Measurements from ENCODE around the gene PTPRG. TPM values are rescaled to one million over a fixed set of nuclear protein-coding genes. Genes with fewer than 3 reads are reported as not detected.

The PTPRG gene
- total RNA-seq, 2 donors from 2014 or later = 0.31 to 1.3 TPM

- Mint-ChIP-seq H3K4me1 (ENCODE audit: low read depth) (no peaks in the 10 kb centered on the region), H3K27me3 (ENCODE audit: low read depth) (no peaks in the 10 kb centered on the region), H3K36me3 (ENCODE audit: insufficient read depth in 2 of 2) (no peaks in the 10 kb centered on the region), H3K4me3 (no peak overlapping the region), H3K9me3 (peaks cover 0 to 2% of the 10 kb centered on the region in 2 donors), H3K27ac (no peak overlapping the region)
- DNase-seq (no peak), ATAC-seq (replicated peaks in 1 of 2) (no peak)
Measured at GRCh38 chr3:61975936-61976335, 414.6 kb downstream of the PTPRG start.

- Mint-ChIP-seq H3K9me3 (no peaks in the 10 kb centered on the region), H3K4me3 (no peak overlapping the region), H3K27me3 (ENCODE audit: low read depth) (no peaks in the 10 kb centered on the region)
Measured at GRCh38 chr3:61978460-61979419, 417.4 kb downstream of the PTPRG start.

GRCh38 chr3:61979638-61980037, 418.3 kb downstream of the PTPRG start:
- Mint-ChIP-seq H3K27ac (no peak overlapping the region), H3K4me1 (ENCODE audit: low read depth) (no peaks in the 10 kb centered on the region), H3K9me3 (no peaks in the 10 kb centered on the region), H3K36me3 (ENCODE audit: insufficient read depth in 2 of 2) (no peaks in the 10 kb centered on the region), H3K4me3 (no peak overlapping the region), H3K27me3 (ENCODE audit: low read depth) (no peaks in the 10 kb centered on the region)
- ATAC-seq (replicated peaks in 1 of 2) = no peak
- no peak for DNase-seq

More at GRCh38 chr3:61978460-61979419, 417.4 kb downstream of the PTPRG start:
- H3K36me3 Mint-ChIP-seq (ENCODE audit: insufficient read depth in 2 of 2) = no peaks in the 10 kb centered on the region
- no peak for DNase-seq
- ATAC-seq (replicated peaks in 1 of 2) = no peak
- H3K27ac Mint-ChIP-seq = no peak overlapping the region
- no peaks in the 10 kb centered on the region for H3K4me1 Mint-ChIP-seq (ENCODE audit: low read depth)

GRCh38 chr3:61980041-61980440, 418.7 kb downstream of the PTPRG start:
- Mint-ChIP-seq H3K36me3 (ENCODE audit: insufficient read depth in 2 of 2) (no peaks in the 10 kb centered on the region), H3K27me3 (ENCODE audit: low read depth) (no peaks in the 10 kb centered on the region), H3K4me3 (no peak overlapping the region), H3K27ac (no peak overlapping the region), H3K9me3 (no peaks in the 10 kb centered on the region), H3K4me1 (ENCODE audit: low read depth) (no peaks in the 10 kb centered on the region)
- DNase-seq (no peak), ATAC-seq (replicated peaks in 1 of 2) (no peak)

GRCh38 chr3:61981060-61981459, 419.7 kb downstream of the PTPRG start:
- Mint-ChIP-seq H3K9me3 (no peaks in the 10 kb centered on the region), H3K36me3 (ENCODE audit: insufficient read depth in 2 of 2) (no peaks in the 10 kb centered on the region), H3K4me3 (no peak overlapping the region), H3K4me1 (ENCODE audit: low read depth) (no peaks in the 10 kb centered on the region), H3K27ac (peak overlapping the region; percentile 2), H3K27me3 (ENCODE audit: low read depth) (no peaks in the 10 kb centered on the region)
- ATAC-seq (replicated peaks in 1 of 2) (no peak), DNase-seq (no peak)

GRCh38 chr3:61983479-61983878, 422.1 kb downstream of the PTPRG start:
- Mint-ChIP-seq H3K27ac (no peak overlapping the region), H3K27me3 (ENCODE audit: low read depth) (no peaks in the 10 kb centered on the region)

GRCh38 chr3:61985020-61985419, 423.6 kb downstream of the PTPRG start:
- Mint-ChIP-seq H3K27me3 (ENCODE audit: low read depth) (no peaks in the 10 kb centered on the region), H3K4me3 (no peak overlapping the region), H3K9me3 (no peaks in the 10 kb centered on the region), H3K4me1 (ENCODE audit: low read depth) (no peaks in the 10 kb centered on the region), H3K36me3 (ENCODE audit: insufficient read depth in 2 of 2) (no peaks in the 10 kb centered on the region), H3K27ac (no peak overlapping the region)
- DNase-seq = no peak
- ATAC-seq (replicated peaks in 1 of 2) = no peak

More at GRCh38 chr3:61983479-61983878, 422.1 kb downstream of the PTPRG start:
- Mint-ChIP-seq H3K9me3 (no peaks in the 10 kb centered on the region), H3K36me3 (ENCODE audit: insufficient read depth in 2 of 2) (no peaks in the 10 kb centered on the region), H3K4me3 (no peak overlapping the region), H3K4me1 (ENCODE audit: low read depth) (no peaks in the 10 kb centered on the region)
- DNase-seq (no peak), ATAC-seq (replicated peaks in 1 of 2) (no peak)

GRCh38 chr3:61986473-61986872, 425.1 kb downstream of the PTPRG start:
- Mint-ChIP-seq H3K4me3 (no peak overlapping the region), H3K36me3 (ENCODE audit: insufficient read depth in 2 of 2) (no peaks in the 10 kb centered on the region)

GRCh38 chr3:61989681-61990080, 428.3 kb downstream of the PTPRG start:
- Mint-ChIP-seq H3K27me3 (ENCODE audit: low read depth) (no peaks in the 10 kb centered on the region), H3K27ac (no peak overlapping the region), H3K4me1 (ENCODE audit: low read depth) (no peaks in the 10 kb centered on the region), H3K36me3 (ENCODE audit: insufficient read depth in 2 of 2) (no peaks in the 10 kb centered on the region), H3K4me3 (no peak overlapping the region), H3K9me3 (no peaks in the 10 kb centered on the region)
- DNase-seq = no peak
- no peak for ATAC-seq (replicated peaks in 1 of 2)

More at GRCh38 chr3:61986473-61986872, 425.1 kb downstream of the PTPRG start:
- Mint-ChIP-seq H3K27me3 (ENCODE audit: low read depth) (no peaks in the 10 kb centered on the region), H3K27ac (no peak overlapping the region), H3K9me3 (no peaks in the 10 kb centered on the region), H3K4me1 (ENCODE audit: low read depth) (no peaks in the 10 kb centered on the region)
- ATAC-seq (replicated peaks in 1 of 2) (no peak), DNase-seq (no peak)

- Mint-ChIP-seq H3K27me3 (ENCODE audit: low read depth) (no peaks in the 10 kb centered on the region), H3K4me1 (ENCODE audit: low read depth) (no peaks in the 10 kb centered on the region), H3K27ac (no peak overlapping the region), H3K9me3 (no peaks in the 10 kb centered on the region), H3K4me3 (no peak overlapping the region), H3K36me3 (ENCODE audit: insufficient read depth in 2 of 2) (no peaks in the 10 kb centered on the region)
- DNase-seq (no peak), ATAC-seq (replicated peaks in 1 of 2) (no peak)
Measured at GRCh38 chr3:61990327-61991027, 429.1 kb downstream of the PTPRG start.

- no peaks in the 10 kb centered on the region for H3K9me3 Mint-ChIP-seq
- H3K27ac Mint-ChIP-seq = no peak overlapping the region
- H3K27me3 Mint-ChIP-seq (ENCODE audit: low read depth) = no peaks in the 10 kb centered on the region
- no peak overlapping the region for H3K4me3 Mint-ChIP-seq
- ATAC-seq (replicated peaks in 1 of 2) = no peak
- H3K36me3 Mint-ChIP-seq (ENCODE audit: insufficient read depth in 2 of 2) = no peaks in the 10 kb centered on the region
- H3K4me1 Mint-ChIP-seq (ENCODE audit: low read depth) = no peaks in the 10 kb centered on the region
- DNase-seq = no peak
Measured at GRCh38 chr3:61991706-61992105, 430.3 kb downstream of the PTPRG start.

GRCh38 chr3:61996366-61996765, 435.0 kb downstream of the PTPRG start:
- Mint-ChIP-seq H3K27ac (no peak overlapping the region), H3K4me1 (ENCODE audit: low read depth) (no peaks in the 10 kb centered on the region), H3K36me3 (ENCODE audit: insufficient read depth in 2 of 2) (no peaks in the 10 kb centered on the region), H3K27me3 (ENCODE audit: low read depth) (peaks cover 6% of the 10 kb centered on the region), H3K9me3 (peaks cover 2% of the 10 kb centered on the region in 2 donors), H3K4me3 (no peak overlapping the region)
- no peak for ATAC-seq (replicated peaks in 1 of 2)
- no peak for DNase-seq

- Mint-ChIP-seq H3K9me3 (peaks cover 2% of the 10 kb centered on the region in 2 donors), H3K27me3 (ENCODE audit: low read depth) (peaks cover 6% of the 10 kb centered on the region), H3K27ac (no peak overlapping the region), H3K4me1 (ENCODE audit: low read depth) (no peaks in the 10 kb centered on the region), H3K36me3 (ENCODE audit: insufficient read depth in 2 of 2) (no peaks in the 10 kb centered on the region), H3K4me3 (no peak overlapping the region)
- DNase-seq (no peak), ATAC-seq (replicated peaks in 1 of 2) (no peak)
Measured at GRCh38 chr3:61997101-61997500, 435.7 kb downstream of the PTPRG start.

Measured in activated T-cell treated with anti-CD3 and anti-CD28 coated beads, Interleukin-2, amount 50 U/mL, for 72 hours (primary cell).